PC-3 (cell line): ENCODE measurements around the gene AGTRAP. TPM values are rescaled to one million over a fixed set of nuclear protein-coding genes. Genes with fewer than 3 reads are reported as not detected.

Experiments
- ATAC-seq: fragments of 200-7000 bp; cut with Tn5 transposase; 2 replicates; pipeline ENCODE4 v1.9.1; 2020; ENCODE audit warnings: mild to moderate bottlenecking, moderate library complexity
- BruUV-seq: library from RNA; stranded (reverse); fragments of 400-500 nt; replicated peaks from 2 replicates; lab custom pipeline; 2021; lab: Mats Ljungman, UMichigan
- CTCF ChIA-PET: fragments of 300-600 bp; sonication (Branson Sonifier 250); formaldehyde crosslinking; loops from one replicate; lab custom pipeline; 2022; ENCODE audit warnings: antibody characterized with exemption; lab: Charles Lee
- POLR2A ChIA-PET: fragments of 300-600 bp; sonication (Branson Sonifier 250); formaldehyde crosslinking; loops from one replicate; lab custom pipeline; 2022; ENCODE audit warnings: antibody characterized with exemption; ENCODE audit not compliant: unreplicated experiment; lab: Charles Lee
- DNase-seq: peaks from one replicate; pipeline ENCODE4 v3.0.0-alpha.2; 2015
- H2AFZ ChIP-seq: fragments of 300-600 bp; sonication (generic); 2 replicates; pipeline ENCODE4 v1.6.0; 2016; ENCODE audit warnings: antibody characterized with exemption, low read length
- H3F3A ChIP-seq: fragments of 300-600 bp; sonication (generic); one replicate; pipeline ENCODE4 v1.6.0; 2017; ENCODE audit warnings: antibody characterized with exemption, low read length, control low read depth, mild to moderate bottlenecking; ENCODE audit not compliant: unreplicated experiment
- H3K27ac ChIP-seq: fragments of 300-600 bp; sonication (generic); 2 replicates; pipeline ENCODE4 v1.5.1; 2016; ENCODE audit warnings: mild to moderate bottlenecking, low read length
- H3K27me3 ChIP-seq: fragments of 300-600 bp; sonication (generic); 2 replicates; pipeline ENCODE4 v1.6.1; 2016; ENCODE audit warnings: low read length, mixed read lengths
- H3K36me3 ChIP-seq: fragments of 300-600 bp; sonication (generic); 2 replicates; pipeline ENCODE4 v1.6.1; 2016; ENCODE audit warnings: low read depth, mixed run types, low read length, mixed read lengths
- H3K4me1 ChIP-seq: fragments of 300-600 bp; sonication (generic); 2 replicates; pipeline ENCODE4 v1.5.1; 2016; ENCODE audit warnings: low read length; ENCODE audit not compliant: insufficient read depth
- H3K4me2 ChIP-seq: fragments of 300-600 bp; sonication (generic); 2 replicates; pipeline ENCODE4 v1.6.0; 2016; ENCODE audit warnings: low read length
- H3K4me3 ChIP-seq: fragments of 300-600 bp; sonication (generic); 2 replicates; pipeline ENCODE4 v1.5.1; 2016; ENCODE audit warnings: mild to moderate bottlenecking, low read length, mixed read lengths
- H3K79me2 ChIP-seq: fragments of 300-600 bp; sonication (generic); 2 replicates; pipeline ENCODE4 v1.6.1; 2017; ENCODE audit warnings: low read length, mixed read lengths
- H3K9ac ChIP-seq: fragments of 300-600 bp; sonication (generic); 2 replicates; pipeline ENCODE4 v1.6.0; 2016; ENCODE audit warnings: mild to moderate bottlenecking, low read length
- H3K9me2 ChIP-seq: fragments of 300-600 bp; sonication (generic); replicated peaks from 2 replicates; pipeline ENCODE4 v1.6.1; 2016; ENCODE audit warnings: mixed run types, low read length, mixed read lengths
- H3K9me3 ChIP-seq: fragments of 300-600 bp; sonication (generic); 2 replicates; pipeline ENCODE4 v1.6.1; 2016; ENCODE audit warnings: low read length, mixed read lengths
- H4K20me1 ChIP-seq: fragments of 300-600 bp; sonication (generic); 2 replicates; pipeline ENCODE4 v1.6.1; 2016; ENCODE audit warnings: low read length, mixed read lengths
- CTCF ChIP-seq: fragments of 300-600 bp; sonication (generic); conservative IDR thresholded peaks from 2 replicates; pipeline ENCODE4 v1.5.1; 2017; ENCODE audit warnings: antibody characterized with exemption, low read depth, mild to moderate bottlenecking, low read length
- EZH2 ChIP-seq: fragments of 300-600 bp; sonication (generic); IDR thresholded peaks from one replicate; pipeline ENCODE4 v1.6.1; 2017; ENCODE audit warnings: antibody characterized with exemption, mild to moderate bottlenecking, low read length; ENCODE audit not compliant: unreplicated experiment
- EZH2phosphoT487 ChIP-seq: fragments of 300-600 bp; sonication (generic); IDR thresholded peaks from 2 replicates; pipeline ENCODE4 v1.6.1; 2018; ENCODE audit warnings: mild to moderate bottlenecking, antibody characterized with exemption, low read length, borderline replicate concordance
- intact Hi-C: fragments of 100-400 bp; cut with micrococcal nuclease; formaldehyde crosslinking; loops from 2 replicates; pipeline ENCODE4 v1.9.0; 2023
- total RNA-seq: library from RNA; depleted of rRNA; stranded (reverse); fragments of >200 nt; gene quantifications from 2 replicates; pipeline ENCODE4 v1.2.3, GENCODE V29; 2014

AGTRAP gene
- total RNA-seq, 1 experiment from 2014 or later: 73.5 TPM

- Histone ChIP-seq H3K9me3 (no peaks in the 10 kb centered on the region), H3K9ac (no peak overlapping the region), H3K4me2 (no peak overlapping the region), H3K4me1 (no peaks in the 10 kb centered on the region), H3K36me3 (no peaks in the 10 kb centered on the region), H3F3A (no peaks in the 10 kb centered on the region), H3K79me2 (no peaks in the 10 kb centered on the region), H3K27ac (no peak overlapping the region), H3K9me2 (no peaks in the 10 kb centered on the region), H4K20me1 (no peaks in the 10 kb centered on the region), H3K4me3 (no peak overlapping the region), H3K27me3 (0 out of 2 replicates have a peak, but pooled peaks cover 3% of the 10 kb centered on the region), H2AFZ (no peak overlapping the region)
- ChIA-PET POLR2A (no interaction called here), CTCF (no interaction called here)
- no peak for DNase-seq
- intact Hi-C loops: no loop called here
- TF ChIP-seq EZH2phosphoT487: no peak
- no peak for ATAC-seq
- no TSS peak for BruUV-seq
These were observed 23.7 kb upstream of the AGTRAP start for GRCh38 chr1:11712285-11712684.

GRCh38 chr1:11713095-11713494 is 22.8 kb upstream of the AGTRAP start:
- no peak for TF ChIP-seq CTCF
- no peak for TF ChIP-seq EZH2phosphoT487
- TF ChIP-seq EZH2: no peak
- Histone ChIP-seq H3K4me3 (no peak overlapping the region), H3F3A (no peaks in the 10 kb centered on the region), H3K9me3 (no peaks in the 10 kb centered on the region), H3K79me2 (no peaks in the 10 kb centered on the region), H3K9ac (no peak overlapping the region), H3K9me2 (no peaks in the 10 kb centered on the region), H3K4me1 (no peaks in the 10 kb centered on the region), H3K27me3 (0 out of 2 replicates have a peak, but pooled peaks cover 3% of the 10 kb centered on the region), H3K27ac (no peak overlapping the region), H3K36me3 (no peaks in the 10 kb centered on the region), H2AFZ (no peak overlapping the region), H3K4me2 (no peak overlapping the region), H4K20me1 (no peaks in the 10 kb centered on the region)
- no TSS peak for BruUV-seq
- no peak for ATAC-seq
- DNase-seq: no peak
- ChIA-PET POLR2A (no interaction called here), CTCF (no interaction called here)
- intact Hi-C loops: no loop called here

GRCh38 chr1:11714831-11715575 is 20.9 kb upstream of the AGTRAP start:
- H4K20me1 ChIP-seq: no peaks in the 10 kb centered on the region
- H3K9ac ChIP-seq: no peak overlapping the region
- no peaks in the 10 kb centered on the region for H3F3A ChIP-seq
- no TSS peak for BruUV-seq
- ATAC-seq: no peak
- H3K36me3 ChIP-seq: no peaks in the 10 kb centered on the region
- H3K9me3 ChIP-seq: no peaks in the 10 kb centered on the region
- H2AFZ ChIP-seq: no peak overlapping the region
- no peaks in the 10 kb centered on the region for H3K79me2 ChIP-seq
- intact Hi-C loops: no loop called here
- TF ChIP-seq CTCF: no peak
- TF ChIP-seq EZH2phosphoT487: no peak
- TF ChIP-seq EZH2: no peak
- ChIA-PET CTCF (interaction anchor here (0.8 kb wide), 1 partner anchor 22 kb away, joined by 4 read pairs; no protein-coding TSS in a partner anchor), POLR2A (no interaction called here)
- no peak overlapping the region for H3K4me3 ChIP-seq
- H3K27ac ChIP-seq: no peak overlapping the region
- no peaks in the 10 kb centered on the region; the same call in 1 of the 2 replicates for H3K4me1 ChIP-seq
- H3K4me2 ChIP-seq: no peak overlapping the region
- no peak for DNase-seq
- H3K9me2 ChIP-seq: no peaks in the 10 kb centered on the region
- H3K27me3 ChIP-seq: 0 out of 2 replicates have a peak, but pooled peaks cover 3% of the 10 kb centered on the region
